BJ (cell line): ENCODE results near the gene SERPINB8. TPM values are rescaled to one million over a fixed set of nuclear protein-coding genes. Genes with fewer than 3 reads are reported as not detected.

Experiments used
- CTCF ChIA-PET: fragments of 350-600 bp; formaldehyde crosslinking; extraction: SDS; loops from one replicate; lab custom pipeline; 2021; ENCODE audit warnings: antibody characterized with exemption, inconsistent platforms; lab: Yijun Ruan, JAX
- POLR2A ChIA-PET: fragments of 300-600 bp; sonication (Branson Sonifier 250); formaldehyde crosslinking; extraction: SDS; loops from one replicate; lab custom pipeline; 2021; ENCODE audit warnings: antibody characterized with exemption; lab: Charles Lee
- DNase-seq: peaks from one replicate; pipeline ENCODE4 v3.0.0-alpha.2; 2011; ENCODE audit warnings: low read depth
- H3K27me3 ChIP-seq: 2 replicates; pipeline ENCODE4 v1.6.0; 2011; ENCODE audit warnings: low read length; ENCODE audit not compliant: control insufficient read depth, insufficient read depth
- H3K36me3 ChIP-seq: 2 replicates; pipeline ENCODE4 v1.5.1; 2011; ENCODE audit warnings: low read length; ENCODE audit not compliant: control insufficient read depth, insufficient read depth
- H3K4me3 ChIP-seq: 2 replicates; pipeline ENCODE4 v1.5.1; 2011; ENCODE audit warnings: low read depth, mild to moderate bottlenecking, control low read depth, low read length
- CTCF ChIP-seq: IDR thresholded peaks from 2 replicates; pipeline ENCODE4 v1.5.1; 2011; ENCODE audit warnings: low read depth, mild to moderate bottlenecking, control low read depth, inconsistent platforms, low read length, moderate library complexity; ENCODE audit not compliant: insufficient read depth
- polyA plus RNA-seq: library from polyadenylated mRNA; depleted of rRNA; stranded (reverse); fragments of >200 nt; gene quantifications from 2 replicates; pipeline ENCODE4 v1.2.3, GENCODE V29; 2011

SERPINB8 gene
- polyA plus RNA-seq, 1 experiment, result 18.4 TPM

GRCh38 chr18:63981719-63982118, 11.8 kb downstream of the SERPINB8 start:
- TF ChIP-seq CTCF, result no peak
- Histone ChIP-seq H3K27me3 (no peaks in the 10 kb centered on the region), H3K4me3 (no peak overlapping the region), H3K36me3 (peaks cover 10% of the 10 kb centered on the region)
- no peak for DNase-seq
- CTCF ChIA-PET, result no interaction called here
- POLR2A ChIA-PET, result no interaction called here

- ChIA-PET CTCF (interaction anchor here (1.6 kb wide), 1 partner anchor 12 kb away, joined by 9 read pairs; no protein-coding TSS in a partner anchor), POLR2A (no interaction called here)
- Histone ChIP-seq H3K4me3 (no peak overlapping the region), H3K36me3 (peaks cover 16% of the 10 kb centered on the region), H3K27me3 (no peaks in the 10 kb centered on the region)
- no peak for TF ChIP-seq CTCF
- no peak for DNase-seq
These were observed 12.5 kb downstream of the SERPINB8 start for GRCh38 chr18:63982361-63982760.

GRCh38 chr18:63986885-63987284, 17.0 kb downstream of the SERPINB8 start:
- Histone ChIP-seq H3K4me3 (no peak overlapping the region), H3K27me3 (no peaks in the 10 kb centered on the region), H3K36me3 (peaks cover 11% of the 10 kb centered on the region)
- TF ChIP-seq CTCF, result no peak
- ChIA-PET POLR2A (no interaction called here), CTCF (interaction anchor here (3.4 to 4.0 kb wide), 2 partner anchors 12 to 23 kb away, joined by 14 to 23 read pairs; no protein-coding TSS in a partner anchor)
- no peak for DNase-seq

- Histone ChIP-seq H3K27me3 (no peaks in the 10 kb centered on the region), H3K36me3 (peaks cover 10% of the 10 kb centered on the region), H3K4me3 (no peak overlapping the region)
- ChIA-PET CTCF (interaction anchor here (0.6 to 3.4 kb wide), 2 partner anchors 24 to 51 kb away, joined by 3 to 23 read pairs; no protein-coding TSS in a partner anchor), POLR2A (no interaction called here)
- TF ChIP-seq CTCF, result no peak
- no peak for DNase-seq
These were observed 17.9 kb downstream of the SERPINB8 start for GRCh38 chr18:63987743-63988142.

- no peaks in the 10 kb centered on the region for H3K27me3 ChIP-seq
- TF ChIP-seq CTCF, result no peak
- H3K4me3 ChIP-seq, result no peak overlapping the region
- DNase-seq, result no peak
- H3K36me3 ChIP-seq, result no peaks in the 10 kb centered on the region
- POLR2A ChIA-PET, result no interaction called here
- CTCF ChIA-PET, result interaction anchor here (1.9 kb wide), 1 partner anchor 29 kb away, joined by 11 read pairs; no protein-coding TSS in a partner anchor
These were observed 22.9 kb downstream of the SERPINB8 start for GRCh38 chr18:63992751-63993150.
